Measurements from ENCODE around the gene SERGEF.

Gene SERGEF

DNA sequence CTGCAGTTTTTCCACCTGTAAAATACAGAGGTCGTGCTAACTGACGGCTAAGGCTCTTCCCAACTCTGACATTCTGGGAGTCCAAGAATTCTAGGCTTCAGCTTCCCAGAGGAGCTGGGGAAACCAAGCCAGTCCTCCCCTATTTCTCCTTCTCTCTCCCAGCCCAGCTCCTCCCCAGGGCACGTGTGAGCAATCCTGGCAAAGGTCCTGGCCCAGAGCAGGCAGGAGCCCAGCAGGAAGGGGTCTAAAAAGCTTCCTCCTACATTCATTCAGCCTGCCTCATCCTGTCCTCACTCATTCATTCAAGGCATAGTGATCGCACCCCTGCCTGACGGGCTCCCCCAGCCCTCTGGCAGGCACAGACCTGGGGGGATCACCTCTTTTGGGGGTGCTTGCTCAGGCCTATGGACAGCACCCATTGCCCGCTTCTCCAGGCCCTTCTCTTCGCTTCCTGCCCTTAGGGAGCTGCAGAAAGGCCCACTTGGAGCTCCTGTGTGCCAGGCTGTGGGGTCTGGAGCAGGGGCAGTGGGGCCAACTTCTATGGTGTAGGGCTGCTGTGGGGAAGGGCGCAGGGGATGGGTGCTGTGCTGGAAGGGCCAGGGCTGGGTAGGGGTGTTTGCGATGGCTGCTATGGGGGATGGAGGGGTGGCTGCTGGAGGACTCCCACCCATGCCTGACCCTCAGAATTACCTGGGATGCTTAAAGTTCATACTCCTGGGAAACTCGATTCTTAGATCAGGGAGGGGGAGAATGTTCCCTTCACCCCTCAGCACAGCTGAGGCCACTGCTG, 268.5 kb downstream of the SERGEF start:
- no peak for DNase-seq

DNA sequence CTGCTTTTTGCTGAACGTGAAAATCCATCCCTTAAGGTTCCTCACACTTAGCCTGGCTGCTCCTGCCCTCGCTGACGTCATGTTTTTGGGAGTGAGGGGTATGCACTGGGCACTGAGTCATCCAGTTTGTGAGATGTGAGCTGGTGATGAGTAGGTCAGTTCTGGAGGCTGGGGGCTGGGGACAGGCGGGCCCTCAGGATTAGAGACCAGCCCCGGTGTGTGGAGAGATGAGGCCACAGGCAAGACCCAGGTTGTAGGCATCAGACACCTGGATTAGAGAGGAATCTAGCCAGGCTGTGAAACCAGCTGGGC, 269.1 kb downstream of the SERGEF start:
- no peak for DNase-seq

DNA sequence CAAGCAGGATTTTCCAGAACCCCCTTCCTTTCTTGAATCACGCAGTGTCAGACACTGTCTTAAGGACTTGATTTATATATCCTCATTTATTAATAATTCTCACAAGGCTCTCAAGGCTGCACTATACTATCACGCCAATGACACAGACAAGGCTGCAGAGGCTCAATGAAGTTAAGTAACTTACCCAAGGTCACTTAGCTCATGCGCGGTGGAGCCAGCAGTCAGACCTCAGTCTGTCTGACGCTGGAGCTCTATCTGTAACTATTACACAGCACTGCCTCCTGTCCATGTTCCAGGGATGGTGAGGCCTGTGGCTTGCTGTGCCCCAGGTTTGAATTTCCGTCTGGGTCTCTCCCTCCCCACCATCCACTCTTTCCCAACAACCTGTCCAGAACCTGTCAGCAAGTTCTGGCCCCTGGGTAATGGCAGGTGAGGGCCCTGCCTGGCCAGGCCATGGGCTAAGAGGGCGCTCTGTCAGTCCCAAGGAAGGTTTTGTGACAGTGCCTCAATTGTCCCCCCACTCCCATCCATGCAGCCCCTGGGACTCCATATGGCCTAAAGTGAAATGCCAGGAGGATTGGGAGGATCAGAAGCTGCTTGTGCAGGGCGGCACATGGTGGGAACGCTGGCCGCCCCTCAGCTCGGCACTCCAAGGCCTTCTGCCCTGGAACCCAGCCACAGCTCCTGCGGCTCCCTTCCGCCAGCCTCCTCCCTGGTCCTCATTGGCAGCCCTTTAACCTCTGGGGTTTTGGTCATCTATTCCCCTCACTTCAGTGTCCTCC, 269.6 kb downstream of the SERGEF start:
- DNase-seq = no peak

DNA sequence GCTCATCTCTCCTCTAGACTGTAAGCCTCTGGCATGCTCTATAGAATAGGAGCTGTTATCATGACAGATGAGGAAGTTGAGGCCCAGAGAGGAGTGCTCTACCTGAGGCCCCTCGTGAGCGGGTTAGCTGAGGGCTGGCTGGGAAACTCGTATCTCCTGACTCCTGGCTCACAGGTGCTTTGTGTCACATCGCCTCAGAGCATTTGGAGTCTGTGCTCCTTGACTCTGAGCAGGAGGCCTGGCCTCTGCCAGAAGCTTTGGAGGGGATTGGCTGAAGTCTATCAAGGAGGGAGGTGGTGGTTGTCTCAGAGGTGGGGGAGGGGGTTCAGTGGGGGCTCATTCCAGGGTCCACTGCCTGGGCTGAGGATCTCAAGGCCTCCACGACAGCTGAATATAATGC, 270.8 kb downstream of the SERGEF start:
- DNase-seq = no peak

DNA sequence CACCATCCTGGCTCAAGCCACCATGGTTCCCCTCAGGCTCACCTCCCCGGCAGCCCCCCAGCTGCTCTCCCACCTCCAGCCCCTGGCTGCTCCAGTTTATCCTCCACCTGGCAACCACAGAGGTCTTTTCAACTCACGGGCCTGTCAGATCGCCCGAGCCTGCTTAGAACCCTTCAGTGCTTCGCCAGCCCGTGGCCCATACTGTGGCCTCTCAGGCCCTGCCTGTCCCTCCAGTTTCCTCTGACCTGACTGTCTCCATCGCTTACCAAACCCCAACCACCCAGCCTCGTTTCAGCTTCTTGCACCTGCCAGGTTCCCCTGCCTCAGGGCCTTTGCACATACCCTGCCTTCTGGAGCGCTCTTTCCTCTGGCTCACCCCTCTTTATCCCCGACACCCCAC, 271.4 kb downstream of the SERGEF start:
- no peak for DNase-seq

DNA sequence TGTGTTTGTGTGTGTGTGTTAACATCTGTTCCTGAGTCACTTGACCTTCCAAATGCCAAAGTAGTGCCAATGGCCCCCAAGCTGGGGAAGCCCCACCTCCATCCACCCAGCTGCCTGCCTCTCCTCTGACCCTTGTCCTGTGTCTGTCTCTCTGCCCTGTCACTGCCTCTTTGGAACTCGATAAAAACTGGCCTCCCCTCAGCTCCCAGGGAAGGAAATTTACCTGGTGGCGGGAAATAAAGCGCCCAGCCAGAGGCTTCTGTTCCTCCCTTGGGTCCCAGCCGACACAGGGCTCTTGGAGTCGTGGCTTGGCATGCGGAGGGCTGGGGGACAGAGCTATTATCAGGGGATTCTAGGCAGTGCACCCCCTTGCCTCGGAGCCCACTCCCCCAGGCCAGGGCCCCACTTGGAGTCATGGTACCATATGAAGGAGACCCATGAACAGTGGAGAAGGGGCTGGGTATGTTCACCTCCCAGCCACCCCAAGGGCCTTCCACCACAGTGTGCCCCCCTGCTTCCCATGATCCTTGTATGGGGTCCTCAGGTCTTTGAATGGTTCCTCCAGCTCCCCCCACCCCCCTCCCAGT, 272.1 kb downstream of the SERGEF start:
- no peak for DNase-seq

DNA sequence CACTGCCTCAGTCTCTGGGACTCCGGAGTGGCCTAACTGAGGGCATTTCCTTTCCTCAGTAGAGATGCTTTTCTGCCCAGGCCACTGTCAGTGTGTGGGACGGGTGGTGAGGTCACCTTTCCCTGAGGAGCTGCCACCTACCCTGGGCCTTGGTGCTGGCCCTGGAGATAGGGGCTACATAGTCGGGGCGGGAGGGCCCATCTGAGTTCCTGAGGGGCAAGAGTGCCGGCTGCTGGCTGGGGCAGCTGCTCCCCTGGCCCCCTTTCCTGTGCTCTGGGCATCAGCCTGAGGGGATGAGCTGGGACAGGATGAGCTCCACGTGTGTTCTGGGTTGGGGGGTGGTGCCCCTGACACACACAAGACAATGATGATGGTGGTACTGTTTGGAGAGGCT, 272.9 kb downstream of the SERGEF start:
- no peak for DNase-seq

DNA sequence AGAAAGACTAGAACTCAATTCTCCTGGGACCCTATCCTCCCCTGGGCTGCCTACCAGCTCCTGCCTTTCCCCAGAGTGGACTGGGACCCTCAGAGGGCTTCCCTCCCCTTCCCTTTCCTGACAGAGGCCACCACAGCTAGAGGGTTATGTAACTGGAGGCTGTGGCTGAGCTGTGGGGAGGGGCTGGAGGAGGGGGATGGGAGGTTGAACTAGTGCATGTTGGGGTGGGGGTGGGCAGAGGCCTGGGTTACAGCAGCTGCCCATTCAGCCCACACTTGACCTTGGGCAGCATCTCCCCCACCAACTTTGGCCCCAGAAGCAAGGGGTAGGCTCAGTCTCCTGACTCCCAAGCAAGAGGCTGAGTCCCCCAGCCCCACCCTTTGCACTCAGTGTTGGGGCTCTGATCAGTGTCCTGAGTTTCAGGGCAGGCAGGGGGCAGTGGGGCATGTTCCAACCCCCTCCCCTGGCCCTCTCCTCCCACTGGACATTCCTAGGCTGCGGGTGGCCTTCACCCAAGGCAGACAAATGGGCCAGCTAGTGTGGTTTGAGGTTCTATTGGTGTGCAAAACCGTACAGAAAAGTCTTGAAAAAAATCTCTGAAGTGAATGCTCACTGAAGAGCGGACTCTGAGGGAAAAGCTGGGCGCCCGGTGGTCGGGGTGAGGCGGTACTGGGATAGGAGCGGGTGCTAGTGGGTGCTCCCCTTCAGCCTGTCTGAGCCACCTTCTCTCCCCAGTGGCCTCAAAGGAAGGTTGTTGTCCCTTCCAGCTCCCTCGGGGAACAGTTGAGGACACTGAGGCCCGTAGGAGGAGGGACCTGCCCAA, 274.5 kb downstream of the SERGEF start:
- DNase-seq = no peak

All from CD4-positive, alpha-beta T cell treated with Interleukin-12 subunit alpha and Interleukin-12 subunit beta, for 1 hour (primary cell).